Naive thymus-derived CD4-positive, alpha-beta T cell (primary cell): ENCODE measurements around the gene ZFP90. TPM values are rescaled to one million over a fixed set of nuclear protein-coding genes. Genes with fewer than 3 reads are reported as not detected.

Experiments
- ATAC-seq: fragments of 150-1000 bp; cut with Tn5 transposase; 2 replicates; pipeline ENCODE4 v1.10.0; 2021; ENCODE audit warnings: mild to moderate bottlenecking, moderate library complexity
- CTCF ChIA-PET: fragments of 350-600 bp; sonication (Branson Sonifier 250); formaldehyde crosslinking; loops from one replicate; lab custom pipeline; 2021; ENCODE audit warnings: antibody characterized with exemption; lab: Charles Lee
- POLR2A ChIA-PET: fragments of 350-600 bp; sonication (Branson Sonifier 250); formaldehyde crosslinking; loops from one replicate; lab custom pipeline; 2021; ENCODE audit warnings: antibody characterized with exemption, inconsistent platforms; lab: Charles Lee
- DNase-seq, 9 donors: peaks; one replicate each; pipeline versions ENCODE4 v3.0.0 to v3.0.0-alpha.2; 2020 to 2022; ENCODE audit warnings: mixed read lengths in 1 of 9
- H3K27ac ChIP-seq: one replicate; pipeline ENCODE4 v1.7.0; 2013; ENCODE audit warnings: mild to moderate bottlenecking, low read depth, low read length, moderate library complexity
- H3K27me3 ChIP-seq, 2 donors: one replicate each; pipeline ENCODE4 v1.7.0; 2013; ENCODE audit warnings: low read length in 2 of 2, mild to moderate bottlenecking in 2 of 2, moderate library complexity in 2 of 2; ENCODE audit not compliant: control insufficient read depth in 2 of 2, insufficient read depth in 2 of 2
- H3K36me3 ChIP-seq, 3 experiments: 1 replicate in 2 of 3; 2 replicates in 1 of 3; pipeline ENCODE4 v1.7.0; 2013; ENCODE audit warnings: low read length in 3 of 3, mild to moderate bottlenecking in 3 of 3, moderate library complexity in 1 of 3; ENCODE audit not compliant: insufficient read depth in 3 of 3, control insufficient read depth in 2 of 3
- H3K4me1 ChIP-seq, 2 donors: one replicate each; pipeline ENCODE4 v1.7.0; 2013; ENCODE audit warnings: low read length in 2 of 2, mild to moderate bottlenecking in 2 of 2, moderate library complexity in 1 of 2; ENCODE audit not compliant: control insufficient read depth in 2 of 2, insufficient read depth in 2 of 2
- H3K4me3 ChIP-seq: 2 replicates; pipeline ENCODE4 v1.7.0; 2013; ENCODE audit warnings: mild to moderate bottlenecking, low read length
- H3K9me3 ChIP-seq, 3 experiments: 1 replicate in 2 of 3; 2 replicates in 1 of 3; pipeline ENCODE4 v1.7.0; 2013; ENCODE audit warnings: low read length in 3 of 3; ENCODE audit not compliant: control insufficient read depth in 2 of 3
- H3K27ac Mint-ChIP-seq, 9 donors: one replicate each; pipeline ENCODE4 v1.8.0; 2020 to 2022; ENCODE audit warnings: mixed read lengths in 9 of 9, mild to moderate bottlenecking in 8 of 9, moderate library complexity in 5 of 9, inconsistent platforms in 2 of 9
- H3K27me3 Mint-ChIP-seq, 5 donors: one replicate each; pipeline ENCODE4 v1.8.0; 2021 to 2022; ENCODE audit warnings: mixed read lengths in 5 of 5, mild to moderate bottlenecking in 1 of 5
- H3K36me3 Mint-ChIP-seq, 5 donors: one replicate each; pipeline ENCODE4 v1.8.0; 2020 to 2022; ENCODE audit warnings: mixed read lengths in 5 of 5, mild to moderate bottlenecking in 3 of 5, inconsistent platforms in 1 of 5
- H3K4me1 Mint-ChIP-seq, 7 donors: one replicate each; pipeline ENCODE4 v1.8.0; 2020 to 2022; ENCODE audit warnings: mixed read lengths in 7 of 7, mild to moderate bottlenecking in 3 of 7, inconsistent platforms in 1 of 7
- H3K4me3 Mint-ChIP-seq, 10 donors: one replicate each; pipeline ENCODE4 v1.8.0; 2020 to 2022; ENCODE audit warnings: mild to moderate bottlenecking in 10 of 10, mixed read lengths in 10 of 10, moderate library complexity in 6 of 10, inconsistent platforms in 2 of 10
- H3K9me3 Mint-ChIP-seq, 11 donors: one replicate each; pipeline ENCODE4 v1.8.0; 2020 to 2022; ENCODE audit warnings: mixed read lengths in 11 of 11, mild to moderate bottlenecking in 4 of 11, inconsistent platforms in 1 of 11, moderate library complexity in 1 of 11
- intact Hi-C, 2 donors: fragments of 100-400 bp; cut with micrococcal nuclease; formaldehyde crosslinking; loops; one replicate each; pipeline ENCODE4 v1.15.1; 2023
- polyA plus RNA-seq, 2 donors: library from polyadenylated mRNA; unstranded; fragments of 300-500 nt; fragmentation: Illumina TruSeq; gene quantifications; one replicate each; pipeline ENCODE4 v1.2.3, GENCODE V29; 2021
- total RNA-seq, 6 experiments: library from RNA in 5 of 6; stranded (reverse) in 5 of 6; gene quantifications; 1 replicate in 5 of 6; 2 replicates in 1 of 6; pipeline ENCODE4 v1.2.3 and lab custom pipeline; 2021 to 2026

Gene ZFP90
- total and polyA plus RNA-seq, 7 experiments from 2014 or later, result 18.2 to 49.4 (median 33.1) TPM

- no peak for DNase-seq
These were observed 9.5 kb upstream of the ZFP90 start for GRCh38 chr16:68529608-68529930.

GRCh38 chr16:68529931-68530701 is 9.0 kb upstream of the ZFP90 start:
- H3K4me1 Mint-ChIP-seq, result peaks cover 13 to 24% (median 21%) of the 10 kb centered on the region in 7 donors

More at GRCh38 chr16:68529608-68529930, 9.5 kb upstream of the ZFP90 start:
- Histone ChIP-seq H3K9me3 (no peaks in the 10 kb centered on the region), H3K4me3 (peak overlapping the region; percentile 64), H3K4me1 (peaks cover 7 to 19% of the 10 kb centered on the region in 2 donors), H3K27me3 (no peaks in the 10 kb centered on the region), H3K36me3 (peaks cover 0 to 4% (median 0%) of the 10 kb centered on the region in 3 experiments), H3K27ac (peak overlapping the region; percentile 68)
- ChIA-PET POLR2A (interaction anchor here (0.6 to 2.4 kb wide), 3 partner anchors 8 to 64 kb away, joined by 3 to 9 read pairs (median 9); partner anchors contain the start of gene ZFP90), CTCF (interaction anchor here (0.6 to 5.2 kb wide), 10 partner anchors 10 to 594 kb away, joined by 3 to 25 read pairs (median 4); partner anchors contain the start of gene ZFP90)
- peaks cover 0 to 16% (median 5%) of the 10 kb centered on the region in 5 donors for H3K36me3 Mint-ChIP-seq
- H3K9me3 Mint-ChIP-seq, result peaks cover 0 to 11% (median 0%) of the 10 kb centered on the region in 11 donors
- H3K4me1 Mint-ChIP-seq, result peaks cover 13 to 24% (median 21%) of the 10 kb centered on the region in 7 donors
- H3K27me3 Mint-ChIP-seq, result peaks cover 0 to 2% (median 0%) of the 10 kb centered on the region in 5 donors
- peak; percentile 10 for ATAC-seq
- intact Hi-C loops, result loop anchor here (2.0 to 10.0 kb wide), 5 partner anchors 63 to 1035 kb away; partner anchors contain the start of genes HAS3 (in 2 of the 2) and NFAT5 (in 1 of the 2)
- H3K4me3 Mint-ChIP-seq, result peak overlapping the region; percentile 78 to 95 (median 90)
- H3K27ac Mint-ChIP-seq, result peak overlapping the region; percentile 71 to 94 (median 90)

GRCh38 chr16:68533937-68534336 is 5.2 kb upstream of the ZFP90 start:
- POLR2A ChIA-PET, result interaction anchor here (0.6 kb wide), 1 partner anchor 281 kb away, joined by 4 read pairs; no protein-coding TSS in a partner anchor
- H3K27ac ChIP-seq, result no peak overlapping the region
- H3K9me3 ChIP-seq, result no peaks in the 10 kb centered on the region
- intact Hi-C loops, result loop anchor here in 1 of 2 donors (10.0 kb wide), 1 partner anchor 449 kb away; the partner anchor contains the start of gene NFATC3
- peaks cover 0 to 11% (median 0%) of the 10 kb centered on the region in 11 donors for H3K9me3 Mint-ChIP-seq
- H3K27me3 ChIP-seq, result no peaks in the 10 kb centered on the region
- H3K36me3 Mint-ChIP-seq, result peaks cover 0 to 36% (median 5%) of the 10 kb centered on the region in 5 donors
- CTCF ChIA-PET, result interaction anchor here (0.7 kb wide), 1 partner anchor 138 kb away, joined by 3 read pairs; no protein-coding TSS in a partner anchor
- H3K4me1 Mint-ChIP-seq, result peaks cover 13 to 27% (median 21%) of the 10 kb centered on the region in 7 donors
- H3K4me3 ChIP-seq, result no peak overlapping the region
- DNase-seq (no peak), ATAC-seq (no peak)
- H3K27ac Mint-ChIP-seq, result peak overlapping the region in 2 of 9 donors; percentile 26 to 43
- H3K27me3 Mint-ChIP-seq, result peaks cover 0 to 2% (median 0%) of the 10 kb centered on the region in 5 donors
- H3K36me3 ChIP-seq, result peaks cover 0 to 4% (median 0%) of the 10 kb centered on the region in 3 experiments
- H3K4me1 ChIP-seq, result peaks cover 11 to 22% of the 10 kb centered on the region in 2 donors
- no peak overlapping the region for H3K4me3 Mint-ChIP-seq

More at GRCh38 chr16:68529931-68530701, 9.0 kb upstream of the ZFP90 start:
- H3K36me3 ChIP-seq, result peaks cover 0 to 4% (median 0%) of the 10 kb centered on the region in 3 experiments
- peak overlapping the region; percentile 68 for H3K27ac ChIP-seq
- DNase-seq (peak; percentile 73 to 90 (median 88)), ATAC-seq (peak; percentile 93)
- H3K27me3 ChIP-seq, result no peaks in the 10 kb centered on the region
- H3K27me3 Mint-ChIP-seq, result peaks cover 0 to 2% (median 0%) of the 10 kb centered on the region in 5 donors
- no peaks in the 10 kb centered on the region for H3K9me3 ChIP-seq
- peak overlapping the region; percentile 64 for H3K4me3 ChIP-seq
- peak overlapping the region; percentile 71 to 94 (median 90) for H3K27ac Mint-ChIP-seq
- peaks cover 7 to 19% of the 10 kb centered on the region in 2 donors for H3K4me1 ChIP-seq
- POLR2A ChIA-PET, result interaction anchor here (0.6 to 2.4 kb wide), 3 partner anchors 9 to 63 kb away, joined by 3 to 9 read pairs (median 9); partner anchors contain the start of gene ZFP90
- intact Hi-C loops, result loop anchor here (1.0 to 10.0 kb wide), 8 partner anchors 9 to 1035 kb away; partner anchors contain the start of genes HAS3 (in 2 of the 2), ZFP90 (in 2 of the 2), NFAT5 (in 1 of the 2) and NFATC3 (in 1 of the 2)
- peak overlapping the region; percentile 78 to 95 (median 90) for H3K4me3 Mint-ChIP-seq
- H3K9me3 Mint-ChIP-seq, result peaks cover 0 to 11% (median 0%) of the 10 kb centered on the region in 11 donors
- peaks cover 0 to 19% (median 5%) of the 10 kb centered on the region in 5 donors for H3K36me3 Mint-ChIP-seq
- CTCF ChIA-PET, result interaction anchor here (0.6 to 5.2 kb wide), 7 partner anchors 10 to 594 kb away, joined by 3 to 25 read pairs (median 4); partner anchors contain the start of gene ZFP90

- ATAC-seq (no peak), DNase-seq (no peak)
- ChIA-PET POLR2A (no interaction called here), CTCF (interaction anchor here (0.7 kb wide), 1 partner anchor 14 kb away, joined by 5 read pairs; no protein-coding TSS in a partner anchor)
- Mint-ChIP-seq H3K27ac (no peak overlapping the region), H3K27me3 (peaks cover 0 to 2% (median 0%) of the 10 kb centered on the region in 5 donors), H3K9me3 (peaks cover 0 to 11% (median 0%) of the 10 kb centered on the region in 11 donors), H3K36me3 (peaks cover 0 to 45% (median 7%) of the 10 kb centered on the region in 5 donors), H3K4me3 (no peak overlapping the region), H3K4me1 (peaks cover 14 to 24% (median 20%) of the 10 kb centered on the region in 7 donors)
- intact Hi-C loops, result loop anchor here in 1 of 2 donors (10.0 kb wide), 1 partner anchor 451 kb away; the partner anchor contains the start of gene NFATC3
- H3K9me3 ChIP-seq, result no peaks in the 10 kb centered on the region
- no peaks in the 10 kb centered on the region for H3K27me3 ChIP-seq
- H3K27ac ChIP-seq, result no peak overlapping the region
- H3K4me1 ChIP-seq, result peaks cover 11 to 19% of the 10 kb centered on the region in 2 donors
- peaks cover 0 to 3% (median 0%) of the 10 kb centered on the region in 3 experiments for H3K36me3 ChIP-seq
- no peak overlapping the region for H3K4me3 ChIP-seq
These were observed 3.8 kb upstream of the ZFP90 start for GRCh38 chr16:68535331-68535730.

- peaks cover 13 to 14% of the 10 kb centered on the region in 2 donors for H3K4me1 ChIP-seq
- no peaks in the 10 kb centered on the region for H3K9me3 ChIP-seq
- ChIA-PET POLR2A (interaction anchor here (0.9 to 1.9 kb wide), 7 partner anchors 10 to 590 kb away, joined by 3 to 9 read pairs (median 4); no protein-coding TSS in a partner anchor), CTCF (interaction anchor here (1.0 to 1.5 kb wide), 2 partner anchors 10 to 11 kb away, joined by 3 to 5 read pairs; no protein-coding TSS in a partner anchor)
- ATAC-seq (peak; percentile 45), DNase-seq (peak in 5 of 9 donors; percentile 17 to 45 (median 34))
- peaks cover 5 to 65% (median 29%) of the 10 kb centered on the region in 5 donors for H3K36me3 Mint-ChIP-seq
- H3K9me3 Mint-ChIP-seq, result peaks cover 0 to 20% (median 0%) of the 10 kb centered on the region in 11 donors
- peak overlapping the region; percentile 86 to 99 (median 97) for H3K4me3 Mint-ChIP-seq
- peaks cover 13 to 33% (median 25%) of the 10 kb centered on the region in 7 donors for H3K4me1 Mint-ChIP-seq
- H3K4me3 ChIP-seq, result peak overlapping the region; percentile 66
- H3K27me3 ChIP-seq, result no peaks in the 10 kb centered on the region
- H3K27me3 Mint-ChIP-seq, result no peaks in the 10 kb centered on the region
- peaks cover 0 to 23% (median 0%) of the 10 kb centered on the region in 3 experiments for H3K36me3 ChIP-seq
- H3K27ac ChIP-seq, result peak overlapping the region; percentile 94
- H3K27ac Mint-ChIP-seq, result peak overlapping the region; percentile 88 to 100 (median 99)
- intact Hi-C loops, result loop anchor here (1.0 to 10.0 kb wide), 5 partner anchors 9 to 647 kb away; partner anchors contain the start of genes NFATC3 (in 1 of the 2), SLC7A6OS (in 1 of the 2) and SNTB2 (in 1 of the 2)
These were observed 684 bp downstream of the ZFP90 start for GRCh38 chr16:68539711-68540239.
